Activated naive CD4-positive, alpha-beta T cell treated with anti-CD3 and anti-CD28 coated beads for 36 hours (primary cell): ENCODE results near the gene FLNA. TPM values are rescaled to one million over a fixed set of nuclear protein-coding genes. Genes with fewer than 3 reads are reported as not detected.
"Not testable (repeated sequence)": the region's sequence is repeated elsewhere in the genome, so short reads cannot be mapped to it uniquely, and the experiment has no call there.

Source experiments
- CTCF ChIA-PET: fragments of 350-600 bp; sonication (Branson Sonifier 250); formaldehyde crosslinking; loops from one replicate; lab custom pipeline; 2021; ENCODE audit warnings: antibody characterized with exemption; lab: Charles Lee
- DNase-seq: peaks from one replicate; pipeline ENCODE4 v3.0.0-alpha.2; 2020
- H3K27ac Mint-ChIP-seq: one replicate; pipeline ENCODE4 v1.8.0; 2021; ENCODE audit warnings: mild to moderate bottlenecking, mixed read lengths
- H3K27me3 Mint-ChIP-seq: one replicate; pipeline ENCODE4 v1.8.0; 2021; ENCODE audit warnings: low read depth, mixed read lengths
- H3K36me3 Mint-ChIP-seq: one replicate; pipeline ENCODE4 v1.8.0; 2021; ENCODE audit warnings: low read depth, mixed read lengths
- H3K4me1 Mint-ChIP-seq: one replicate; pipeline ENCODE4 v1.8.0; 2021; ENCODE audit warnings: low read depth, mixed read lengths
- H3K4me3 Mint-ChIP-seq: one replicate; pipeline ENCODE4 v1.8.0; 2021; ENCODE audit warnings: mild to moderate bottlenecking, moderate library complexity, mixed read lengths
- H3K9me3 Mint-ChIP-seq: one replicate; pipeline ENCODE4 v1.8.0; 2021; ENCODE audit warnings: mixed read lengths
- intact Hi-C: fragments of 100-400 bp; cut with micrococcal nuclease; formaldehyde crosslinking; loops from one replicate; pipeline ENCODE4 v1.15.1; 2023
- total RNA-seq, 2 experiments: library from RNA; stranded (reverse); gene quantifications; one replicate each; pipeline ENCODE4 v1.2.3, GENCODE V29; 2021

FLNA gene
- total RNA-seq, 2 experiments from 2014 or later, result 398 to 404 TPM

DNA sequence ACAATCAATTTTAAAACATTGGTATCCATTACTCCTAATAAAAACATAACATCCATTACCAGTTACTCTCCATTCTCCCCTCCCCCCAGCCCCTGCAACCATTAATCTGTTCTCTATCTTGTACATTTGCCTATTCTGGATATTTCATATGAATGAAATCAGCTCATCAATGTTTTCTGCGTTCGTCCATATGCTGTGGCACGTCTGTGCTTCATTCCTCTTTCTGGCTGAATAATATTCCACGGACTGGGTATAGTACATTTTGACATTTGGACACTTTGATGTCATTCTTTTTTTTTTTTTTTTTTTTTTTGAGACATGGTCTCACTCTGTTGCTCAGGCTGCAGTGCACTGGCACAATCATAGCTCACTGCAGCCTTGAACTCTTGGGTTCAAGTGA lies 29.4 kb upstream of the FLNA start:
- peaks cover 12% of the 10 kb centered on the region for H3K4me1 Mint-ChIP-seq
- DNase-seq, result no peak
- intact Hi-C loops, result no loop called here
- no peaks in the 10 kb centered on the region for H3K9me3 Mint-ChIP-seq
- H3K27me3 Mint-ChIP-seq, result no peaks in the 10 kb centered on the region
- no peak overlapping the region for H3K27ac Mint-ChIP-seq
- H3K4me3 Mint-ChIP-seq, result no peak overlapping the region
- H3K36me3 Mint-ChIP-seq, result peaks cover 18% of the 10 kb centered on the region
- CTCF ChIA-PET, result no interaction called here

DNA sequence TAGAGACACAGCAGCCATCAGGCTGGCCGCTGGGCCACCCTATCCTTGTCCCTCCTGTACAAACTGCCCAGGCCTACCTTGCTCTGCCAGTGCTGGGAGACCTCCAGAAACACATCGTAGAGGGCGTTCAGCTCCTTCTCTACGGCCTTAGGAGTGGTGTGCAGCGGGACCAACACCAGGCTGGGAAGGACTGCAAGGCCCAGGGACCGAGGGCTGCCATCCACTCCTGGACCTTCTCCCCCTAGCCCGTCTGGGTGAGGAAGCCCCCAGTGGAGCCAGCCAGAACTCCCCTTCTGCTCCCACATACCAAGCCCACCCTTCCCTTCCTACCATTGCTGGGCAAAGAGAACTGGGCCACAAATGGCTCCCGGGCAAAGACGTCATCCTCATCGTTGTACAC lies 28.8 kb upstream of the FLNA start:
- H3K9me3 Mint-ChIP-seq, result no peaks in the 10 kb centered on the region
- no peaks in the 10 kb centered on the region for H3K27me3 Mint-ChIP-seq
- no peak overlapping the region for H3K27ac Mint-ChIP-seq
- peaks cover 24% of the 10 kb centered on the region for H3K36me3 Mint-ChIP-seq
- DNase-seq, result no peak
- peaks cover 9% of the 10 kb centered on the region for H3K4me1 Mint-ChIP-seq
- CTCF ChIA-PET, result no interaction called here
- no peak overlapping the region for H3K4me3 Mint-ChIP-seq
- intact Hi-C loops, result no loop called here

DNA sequence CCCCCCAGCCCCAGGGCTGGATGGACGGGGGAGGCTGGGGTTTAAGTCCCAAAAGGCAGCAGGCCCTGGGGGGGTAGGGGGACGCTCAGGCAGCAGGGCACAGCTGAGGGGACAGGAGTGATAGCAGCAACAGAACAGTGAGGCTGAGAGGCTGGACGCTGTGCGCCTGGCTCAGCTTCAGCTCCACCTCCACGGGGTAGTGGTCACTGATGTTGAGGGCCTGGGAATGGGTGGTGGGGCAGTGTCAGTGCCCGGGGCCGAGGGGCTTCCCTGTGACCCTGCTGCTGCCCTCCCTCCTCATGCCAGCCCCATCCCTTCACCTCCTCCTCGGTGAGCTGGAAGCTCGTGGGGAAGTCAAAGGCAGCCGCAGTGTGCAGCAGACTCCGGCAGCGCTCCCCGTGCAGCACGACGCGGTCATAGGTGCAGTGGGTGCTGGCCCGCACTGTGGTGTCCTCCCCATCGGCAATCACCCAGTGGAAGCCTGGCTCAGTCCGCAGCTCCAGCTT lies 28.2 kb upstream of the FLNA start:
- H3K36me3 Mint-ChIP-seq, result peaks cover 26% of the 10 kb centered on the region
- DNase-seq, result no peak
- H3K4me3 Mint-ChIP-seq, result no peak overlapping the region
- no peaks in the 10 kb centered on the region for H3K9me3 Mint-ChIP-seq
- no peaks in the 10 kb centered on the region for H3K27me3 Mint-ChIP-seq
- H3K27ac Mint-ChIP-seq, result no peak overlapping the region
- intact Hi-C loops, result no loop called here
- CTCF ChIA-PET, result no interaction called here
- H3K4me1 Mint-ChIP-seq, result peaks cover 9% of the 10 kb centered on the region

DNA sequence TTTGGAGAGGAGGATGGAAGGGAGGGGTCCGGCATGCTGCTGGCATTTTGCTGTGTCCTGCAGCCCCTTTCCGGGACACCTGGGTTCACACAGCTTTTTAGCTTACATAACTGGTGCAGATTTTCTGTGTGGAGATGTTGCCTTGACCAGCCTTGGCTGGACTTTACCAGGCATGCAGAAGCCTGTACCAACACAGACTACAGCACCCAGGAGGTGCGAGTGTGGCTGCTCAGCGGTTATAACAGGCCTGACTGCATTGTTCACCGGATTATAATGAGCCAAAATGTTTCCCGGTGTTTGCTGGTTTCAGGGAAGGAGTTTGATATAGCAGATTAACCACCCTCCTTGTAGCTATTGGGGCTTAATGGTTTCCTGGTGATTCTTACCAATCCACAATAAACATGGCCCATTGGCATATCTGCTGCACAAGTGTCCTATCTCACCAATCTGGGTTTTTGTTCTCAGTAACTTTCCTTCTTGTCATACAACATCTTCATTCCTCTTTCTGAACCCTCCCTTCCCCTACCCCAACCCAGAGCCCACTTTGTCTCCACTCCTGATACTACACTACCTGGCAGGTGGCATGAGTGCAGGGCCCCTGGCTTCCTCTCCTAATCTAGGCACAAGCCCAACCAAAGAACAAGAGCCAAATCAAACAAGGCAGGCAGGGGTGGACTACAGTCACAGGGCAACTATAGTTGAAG lies 27.6 kb upstream of the FLNA start:
- intact Hi-C loops, result no loop called here
- Mint-ChIP-seq H3K36me3 (peaks cover 26% of the 10 kb centered on the region), H3K27ac (no peak overlapping the region), H3K4me1 (peaks cover 9% of the 10 kb centered on the region), H3K9me3 (no peaks in the 10 kb centered on the region), H3K4me3 (no peak overlapping the region), H3K27me3 (no peaks in the 10 kb centered on the region)
- CTCF ChIA-PET, result no interaction called here
- no peak for DNase-seq

DNA sequence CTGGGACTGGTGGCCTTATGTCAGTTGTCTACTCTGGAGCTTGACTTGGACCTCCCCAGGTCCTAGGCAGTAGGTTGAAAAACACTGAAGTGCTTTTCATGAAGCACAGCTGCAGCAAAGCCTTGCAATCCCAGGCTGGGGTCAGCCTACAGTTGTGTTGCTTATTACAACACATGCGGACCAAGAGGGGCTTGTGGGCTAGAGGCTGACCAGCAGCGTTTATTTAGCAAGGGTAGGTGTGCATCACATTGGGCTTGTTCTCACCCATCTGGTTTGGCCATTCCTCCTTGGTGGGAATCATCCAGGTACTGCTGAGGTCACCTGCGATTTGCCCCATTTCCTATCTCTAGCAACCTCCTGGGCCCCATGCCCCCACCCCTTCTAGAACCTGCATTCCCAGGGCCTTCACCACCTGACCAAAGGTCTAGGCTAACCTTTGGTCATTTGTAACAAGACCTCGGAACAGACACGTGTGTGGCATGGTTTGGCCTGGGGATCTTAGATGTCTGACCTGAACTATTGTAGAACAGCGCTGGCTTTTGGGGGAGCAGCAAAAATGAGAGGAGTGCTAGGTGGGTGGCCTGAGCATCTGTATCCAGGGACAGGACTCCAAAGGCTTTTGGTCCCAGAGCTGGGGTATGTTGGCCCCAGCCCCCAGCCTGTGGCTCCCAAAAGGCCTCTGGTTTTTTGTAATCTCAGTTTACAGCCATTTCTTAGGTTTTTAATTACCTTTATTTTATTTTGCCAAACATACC lies 26.8 kb upstream of the FLNA start:
- Mint-ChIP-seq H3K4me1 (peaks cover 11% of the 10 kb centered on the region), H3K27ac (peak overlapping the region; percentile 46), H3K36me3 (peaks cover 26% of the 10 kb centered on the region), H3K9me3 (no peaks in the 10 kb centered on the region), H3K4me3 (no peak overlapping the region), H3K27me3 (no peaks in the 10 kb centered on the region)
- no peak for DNase-seq
- intact Hi-C loops, result no loop called here
- CTCF ChIA-PET, result interaction anchor here (1.1 kb wide), 1 partner anchor 141 kb away, joined by 3 read pairs; no protein-coding TSS in a partner anchor

- DNase-seq, H3K27me3 Mint-ChIP-seq, H3K9me3 Mint-ChIP-seq, intact Hi-C loops: not testable (repeated sequence)
- peaks cover 11% of the 10 kb centered on the region for H3K4me1 Mint-ChIP-seq
- CTCF ChIA-PET, result interaction anchor here (1.1 to 2.8 kb wide), 3 partner anchors 9 to 142 kb away, joined by 3 to 17 read pairs (median 7); partner anchors contain the start of gene DNASE1L1
- peak overlapping the region; percentile 94 for H3K4me3 Mint-ChIP-seq
- peak overlapping the region; percentile 100 for H3K27ac Mint-ChIP-seq
- peaks cover 26% of the 10 kb centered on the region for H3K36me3 Mint-ChIP-seq
Measured at GRCh38 chrX:154400369-154400817, 26.0 kb upstream of the FLNA start.

DNA sequence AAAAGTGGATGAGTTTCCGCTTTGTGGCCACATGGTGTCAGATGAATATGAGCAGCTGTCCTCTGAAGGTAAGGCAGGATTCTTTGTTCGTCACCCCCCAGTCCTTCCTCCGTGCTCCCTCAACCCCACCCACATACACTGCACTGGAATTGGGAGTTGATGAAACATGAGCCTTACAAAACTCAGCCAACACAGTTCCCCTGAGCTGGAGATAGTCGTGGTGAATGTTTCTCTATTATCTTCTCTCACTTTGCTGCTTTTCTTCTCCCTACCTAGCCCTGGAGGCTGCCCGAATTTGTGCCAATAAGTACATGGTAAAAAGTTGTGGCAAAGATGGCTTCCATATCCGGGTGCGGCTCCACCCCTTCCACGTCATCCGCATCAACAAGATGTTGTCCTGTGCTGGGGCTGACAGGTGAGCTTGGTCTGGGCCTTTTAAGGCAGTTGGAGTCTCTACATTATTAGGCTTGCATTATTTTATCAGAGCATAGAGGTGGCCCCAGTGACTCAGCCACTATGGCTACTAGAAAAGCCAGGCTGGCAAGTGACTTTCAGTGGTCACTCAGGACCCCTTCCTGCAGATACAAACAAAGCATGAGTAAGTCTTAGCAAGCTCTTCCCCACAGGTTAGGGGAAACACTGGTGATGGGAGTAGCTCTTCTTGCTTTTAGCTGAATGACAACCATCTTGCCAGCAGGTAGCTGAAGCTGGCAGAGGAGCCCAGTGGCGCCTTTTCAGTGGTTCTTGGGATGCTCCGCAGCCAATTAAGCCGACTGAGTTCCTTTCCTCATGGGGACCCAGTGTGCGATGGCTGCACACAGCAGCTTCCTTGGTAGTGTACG lies 25.3 kb upstream of the FLNA start:
- CTCF ChIA-PET, result interaction anchor here (1.1 to 2.8 kb wide), 4 partner anchors 10 to 143 kb away, joined by 3 to 17 read pairs (median 8); partner anchors contain the start of genes DNASE1L1 and SLC10A3
- peaks cover 26% of the 10 kb centered on the region for H3K36me3 Mint-ChIP-seq
- DNase-seq, result peak; percentile 38
- no peaks in the 10 kb centered on the region for H3K9me3 Mint-ChIP-seq
- no peaks in the 10 kb centered on the region for H3K27me3 Mint-ChIP-seq
- peak overlapping the region; percentile 100 for H3K27ac Mint-ChIP-seq
- intact Hi-C loops, result loop anchor here (5.0 kb wide), 5 partner anchors 43 to 472 kb away; partner anchors contain the start of genes ARHGAP4, FAM50A, LAGE3 and MECP2
- peaks cover 11% of the 10 kb centered on the region for H3K4me1 Mint-ChIP-seq
- H3K4me3 Mint-ChIP-seq, result peak overlapping the region; percentile 94

- Mint-ChIP-seq H3K4me3 (peak overlapping the region; percentile 94), H3K4me1 (peaks cover 11% of the 10 kb centered on the region), H3K27me3 (no peaks in the 10 kb centered on the region), H3K27ac (peak overlapping the region; percentile 100), H3K36me3 (peaks cover 26% of the 10 kb centered on the region), H3K9me3 (no peaks in the 10 kb centered on the region)
- peak; percentile 90 for DNase-seq
- intact Hi-C loops, result loop anchor here (1.0 to 5.0 kb wide), 9 partner anchors 12 to 472 kb away; partner anchors contain the start of genes ARHGAP4, ATP6AP1, FAM50A and LAGE3
- CTCF ChIA-PET, result interaction anchor here (0.6 to 2.8 kb wide), 5 partner anchors 11 to 135 kb away, joined by 4 to 17 read pairs (median 7); partner anchors contain the start of genes ATP6AP1, DNASE1L1 and SLC10A3
Measured at GRCh38 chrX:154398668-154399526, 24.5 kb upstream of the FLNA start.

DNA sequence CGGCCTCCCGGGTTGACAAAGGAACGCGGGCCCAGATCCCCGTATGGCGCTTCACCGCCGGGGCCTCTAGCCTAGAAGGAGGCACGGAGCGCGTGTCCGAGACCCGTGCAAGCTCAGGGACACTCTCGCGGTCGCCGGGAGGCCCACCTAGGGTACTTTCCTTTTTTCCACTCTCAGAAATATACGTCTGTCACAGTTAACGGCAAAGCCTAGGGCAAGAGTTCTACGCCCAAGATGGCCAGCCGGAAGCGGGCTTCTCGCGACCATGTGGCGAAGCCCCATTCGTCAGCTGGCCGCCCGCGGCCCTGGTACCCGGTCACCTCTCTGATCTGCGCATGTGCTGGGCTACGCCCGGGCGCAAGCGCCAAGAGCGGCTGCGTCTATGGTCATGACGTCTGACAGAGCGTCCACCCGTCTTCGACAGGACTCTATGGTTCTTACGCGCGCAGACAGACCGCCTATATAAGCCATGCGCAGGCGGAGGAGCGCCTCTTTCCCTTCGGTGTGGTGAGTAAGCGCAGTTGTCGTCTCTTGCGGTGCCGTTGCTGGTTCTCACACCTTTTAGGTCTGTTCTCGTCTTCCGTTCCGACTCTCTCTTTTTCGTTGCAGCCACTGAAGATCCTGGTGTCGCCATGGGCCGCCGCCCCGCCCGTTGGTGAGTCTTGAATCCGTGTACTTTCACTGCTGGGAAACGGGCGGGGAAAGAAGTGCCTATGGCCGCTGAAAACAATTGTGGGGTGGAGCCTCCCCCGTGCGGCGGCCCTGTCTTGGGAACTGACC lies 23.6 kb upstream of the FLNA start, which contains the start of gene RPL10:
TSS of gene RPL10 (plus strand) at position 490 of the 780 bp plus-strand sequence. CDS start at position 633, 143 bp downstream.
- intact Hi-C loops, result loop anchor here (1.0 to 5.0 kb wide), 9 partner anchors 13 to 471 kb away; partner anchors contain the start of genes ARHGAP4, ATP6AP1, FAM50A and LAGE3
- peak within 1 kb of the TSS; percentile 94 for H3K4me3 Mint-ChIP-seq
- H3K36me3 Mint-ChIP-seq, result peaks cover 26% of the 10 kb centered on the region
- DNase-seq, result peak; percentile 91
- no peaks in the 10 kb centered on the region for H3K27me3 Mint-ChIP-seq
- H3K9me3 Mint-ChIP-seq, result no peaks in the 10 kb centered on the region
- H3K4me1 Mint-ChIP-seq, result peaks cover 11% of the 10 kb centered on the region
- CTCF ChIA-PET, result interaction anchor here (1.8 to 2.8 kb wide), 3 partner anchors 12 to 136 kb away, joined by 5 to 17 read pairs (median 8); partner anchors contain the start of genes DNASE1L1 and SLC10A3
- peak within 1 kb of the TSS; percentile 100 for H3K27ac Mint-ChIP-seq
